Lower leg skin (tissue), 3 donors: ENCODE results near the gene HAND1.

ENCODE experiments used
- POLR2A ChIP-seq, 2 donors: fragments of 450-650 bp; IDR thresholded peaks; one replicate each; pipeline ENCODE4 v1.6.1; 2016 to 2017; ENCODE audit warnings: antibody characterized with exemption in 2 of 2, mild to moderate bottlenecking in 1 of 2, moderate library complexity in 1 of 2
- TF ChIP-seq, protein P1 (sequence below), 3 donors: fragments of 450-650 bp; IDR thresholded peaks; one replicate each; pipeline ENCODE4 v1.5.1; 2016; ENCODE audit warnings: antibody characterized with exemption in 3 of 3, mild to moderate bottlenecking in 3 of 3, moderate library complexity in 2 of 3

DNA sequence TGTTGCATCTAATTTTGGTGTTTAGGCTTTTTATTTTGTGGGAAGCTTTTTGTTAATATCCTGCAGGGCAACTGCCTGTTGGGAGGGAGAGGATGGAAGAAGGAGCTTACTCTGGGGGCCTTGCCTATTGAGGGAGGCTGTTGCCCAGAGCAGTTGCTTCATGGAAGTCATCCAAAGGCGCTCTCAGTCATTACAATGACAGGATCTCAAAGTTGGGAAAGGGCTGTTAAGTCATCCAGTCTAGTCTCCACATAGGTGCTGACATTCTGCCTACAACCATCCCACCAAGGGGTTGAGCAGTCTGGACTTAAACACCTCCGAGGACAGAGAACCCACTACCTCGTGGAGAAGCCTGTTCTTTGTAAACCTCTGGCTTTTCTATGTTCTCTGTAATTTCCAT is 19.0 kb downstream of the HAND1 start:
- TF ChIP-seq, protein P1, sequence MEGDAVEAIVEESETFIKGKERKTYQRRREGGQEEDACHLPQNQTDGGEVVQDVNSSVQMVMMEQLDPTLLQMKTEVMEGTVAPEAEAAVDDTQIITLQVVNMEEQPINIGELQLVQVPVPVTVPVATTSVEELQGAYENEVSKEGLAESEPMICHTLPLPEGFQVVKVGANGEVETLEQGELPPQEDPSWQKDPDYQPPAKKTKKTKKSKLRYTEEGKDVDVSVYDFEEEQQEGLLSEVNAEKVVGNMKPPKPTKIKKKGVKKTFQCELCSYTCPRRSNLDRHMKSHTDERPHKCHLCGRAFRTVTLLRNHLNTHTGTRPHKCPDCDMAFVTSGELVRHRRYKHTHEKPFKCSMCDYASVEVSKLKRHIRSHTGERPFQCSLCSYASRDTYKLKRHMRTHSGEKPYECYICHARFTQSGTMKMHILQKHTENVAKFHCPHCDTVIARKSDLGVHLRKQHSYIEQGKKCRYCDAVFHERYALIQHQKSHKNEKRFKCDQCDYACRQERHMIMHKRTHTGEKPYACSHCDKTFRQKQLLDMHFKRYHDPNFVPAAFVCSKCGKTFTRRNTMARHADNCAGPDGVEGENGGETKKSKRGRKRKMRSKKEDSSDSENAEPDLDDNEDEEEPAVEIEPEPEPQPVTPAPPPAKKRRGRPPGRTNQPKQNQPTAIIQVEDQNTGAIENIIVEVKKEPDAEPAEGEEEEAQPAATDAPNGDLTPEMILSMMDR (IDR thresholded peaks at IDR 0.05) = no peak
- TF ChIP-seq POLR2A (IDR thresholded peaks at IDR 0.05) = no peak
